HEK293 (cell line): ENCODE data around the gene RPS6KA4.

Experiments
- CTCF ChIA-PET: fragments of 350-600 bp; formaldehyde crosslinking; extraction: SDS; loops from one replicate; lab custom pipeline; 2021; ENCODE audit warnings: antibody characterized with exemption; lab: Yijun Ruan, JAX
- POLR2A ChIA-PET: fragments of 300-600 bp; formaldehyde crosslinking; extraction: SDS; loops from one replicate; lab custom pipeline; 2020; ENCODE audit warnings: antibody characterized with exemption, inconsistent platforms; lab: Yijun Ruan, JAX
- H3K27ac ChIP-seq: fragments of 200-500 bp; sonication (Bioruptor generic); 2 replicates; pipeline ENCODE4 v1.5.1; 2014; ENCODE audit warnings: low read depth, low read length, control low read depth, inconsistent platforms; ENCODE audit errors: extremely low read depth
- H3K36me3 ChIP-seq, 2 experiments: fragments of 200-500 bp in 1 of 2; sonication (Bioruptor generic) in 1 of 2; 1 replicate in 1 of 2; 2 replicates in 1 of 2; pipeline ENCODE4 v1.5.1; 2014 to 2017; ENCODE audit warnings: inconsistent platforms in 2 of 2, low read length in 2 of 2; ENCODE audit not compliant: control insufficient read depth in 2 of 2, insufficient read depth in 1 of 2
- H3K4me1 ChIP-seq: fragments of 200-500 bp; sonication (Bioruptor generic); 2 replicates; pipeline ENCODE4 v1.5.1; 2014; ENCODE audit warnings: mild to moderate bottlenecking, low read length, inconsistent platforms; ENCODE audit not compliant: control insufficient read depth, insufficient read depth
- H3K4me3 ChIP-seq: 2 replicates; pipeline ENCODE4 v1.5.1; 2011; ENCODE audit warnings: low read depth, mild to moderate bottlenecking, control low read depth, low read length, moderate library complexity
- H3K9me3 ChIP-seq: fragments of 200-500 bp; sonication (Bioruptor generic); 2 replicates; pipeline ENCODE4 v1.5.1; 2014; ENCODE audit warnings: low read depth, low read length, inconsistent platforms; ENCODE audit not compliant: control insufficient read depth, insufficient read depth
- BCL11A ChIP-seq: fragments of 450-650 bp; formaldehyde crosslinking; IDR thresholded peaks from 2 replicates; pipeline ENCODE4 v1.5.1; 2016; ENCODE audit warnings: low read depth, missing biosample characterization, missing genetic modification characterization
- GLIS1 ChIP-seq: fragments of 450-650 bp; formaldehyde crosslinking; IDR thresholded peaks from 2 replicates; pipeline ENCODE4 v1.5.1; 2016; ENCODE audit warnings: missing biosample characterization, missing genetic modification characterization
- INSM2 ChIP-seq: fragments of 450-650 bp; formaldehyde crosslinking; IDR thresholded peaks from 2 replicates; pipeline ENCODE4 v1.5.1; 2016; ENCODE audit warnings: missing biosample characterization, missing genetic modification characterization
- KLF17 ChIP-seq: fragments of 450-650 bp; formaldehyde crosslinking; IDR thresholded peaks from 2 replicates; pipeline ENCODE4 v1.5.1; 2016; ENCODE audit warnings: missing biosample characterization, missing genetic modification characterization
- KLF7 ChIP-seq: fragments of 450-650 bp; formaldehyde crosslinking; IDR thresholded peaks from 2 replicates; pipeline ENCODE4 v1.5.1; 2016; ENCODE audit warnings: missing biosample characterization, missing genetic modification characterization, borderline replicate concordance
- OVOL3 ChIP-seq: fragments of 450-650 bp; formaldehyde crosslinking; IDR thresholded peaks from 2 replicates; pipeline ENCODE4 v1.5.1; 2016; ENCODE audit warnings: missing biosample characterization, missing genetic modification characterization
- PRDM6 ChIP-seq: fragments of 450-650 bp; formaldehyde crosslinking; IDR thresholded peaks from 2 replicates; pipeline ENCODE4 v1.5.1; 2017; ENCODE audit warnings: missing biosample characterization, missing genetic modification characterization
- SCRT2 ChIP-seq: fragments of 450-650 bp; formaldehyde crosslinking; IDR thresholded peaks from 2 replicates; pipeline ENCODE4 v1.5.1; 2016; ENCODE audit warnings: missing biosample characterization, missing genetic modification characterization
- ZBTB10 ChIP-seq: fragments of 450-650 bp; formaldehyde crosslinking; IDR thresholded peaks from 2 replicates; pipeline ENCODE4 v1.5.1; 2016; ENCODE audit warnings: missing biosample characterization, missing genetic modification characterization
- ZBTB11 ChIP-seq: fragments of 450-650 bp; formaldehyde crosslinking; conservative IDR thresholded peaks from 2 replicates; pipeline ENCODE4 v1.5.1; 2016; ENCODE audit warnings: low read depth, missing biosample characterization, missing genetic modification characterization
- ZNF10 ChIP-seq: fragments of 450-650 bp; formaldehyde crosslinking; IDR thresholded peaks from 2 replicates; pipeline ENCODE4 v1.5.1; 2017; ENCODE audit warnings: missing biosample characterization, missing genetic modification characterization
- ZNF121 ChIP-seq: fragments of 450-650 bp; formaldehyde crosslinking; IDR thresholded peaks from 2 replicates; pipeline ENCODE4 v1.5.1; 2016; ENCODE audit warnings: missing biosample characterization, missing genetic modification characterization
- ZNF221 ChIP-seq: fragments of 450-650 bp; formaldehyde crosslinking; IDR thresholded peaks from 2 replicates; pipeline ENCODE4 v1.5.1; 2017; ENCODE audit warnings: missing biosample characterization, missing genetic modification characterization, borderline replicate concordance
- ZNF266 ChIP-seq: fragments of 450-650 bp; formaldehyde crosslinking; IDR thresholded peaks from 2 replicates; pipeline ENCODE4 v1.5.1; 2016; ENCODE audit warnings: missing biosample characterization, missing genetic modification characterization, low read depth
- ZNF37A ChIP-seq: fragments of 450-650 bp; IDR thresholded peaks from 2 replicates; pipeline ENCODE4 v1.5.1; 2018; ENCODE audit warnings: missing biosample characterization, missing genetic modification characterization
- ZNF488 ChIP-seq: fragments of 450-650 bp; formaldehyde crosslinking; IDR thresholded peaks from 2 replicates; pipeline ENCODE4 v1.5.1; 2016; ENCODE audit warnings: missing biosample characterization, missing genetic modification characterization
- ZNF624 ChIP-seq: fragments of 450-650 bp; formaldehyde crosslinking; IDR thresholded peaks from 2 replicates; pipeline ENCODE4 v1.5.1; 2017; ENCODE audit warnings: missing biosample characterization, missing genetic modification characterization
- ZNF645 ChIP-seq: fragments of 450-650 bp; formaldehyde crosslinking; IDR thresholded peaks from 2 replicates; pipeline ENCODE4; 2016; ENCODE audit warnings: missing biosample characterization, missing genetic modification characterization
- ZNF704 ChIP-seq: fragments of 450-650 bp; formaldehyde crosslinking; IDR thresholded peaks from 2 replicates; pipeline ENCODE4 v1.5.1; 2016; ENCODE audit warnings: missing biosample characterization, missing genetic modification characterization
- ZNF843 ChIP-seq: fragments of 450-650 bp; formaldehyde crosslinking; IDR thresholded peaks from 2 replicates; pipeline ENCODE4 v1.5.1; 2016; ENCODE audit warnings: missing biosample characterization, missing genetic modification characterization

The RPS6KA4 gene

GRCh38 chr11:64383580-64383979 lies 24.6 kb downstream of the RPS6KA4 start:
- no peaks in the 10 kb centered on the region for H3K4me1 ChIP-seq
- no peak overlapping the region for H3K4me3 ChIP-seq
- TF ChIP-seq KLF7 (tag by site-specific recombination), result no peak
- TF ChIP-seq ZNF37A (tag by site-specific recombination), result no peak
- TF ChIP-seq ZNF221 (tag by site-specific recombination), result no peak
- no peak for TF ChIP-seq INSM2 (tag by site-specific recombination)
- no peak for TF ChIP-seq KLF17 (tag by site-specific recombination)
- TF ChIP-seq BCL11A (tag by site-specific recombination), result no peak
- TF ChIP-seq ZNF645 (tag by site-specific recombination), result no peak
- no peak for TF ChIP-seq ZBTB10 (tag by site-specific recombination)
- TF ChIP-seq ZNF704, result no peak
- TF ChIP-seq ZNF121, result no peak
- TF ChIP-seq SCRT2 (tag by site-specific recombination), result no peak
- no peak for TF ChIP-seq ZNF624
- no peak for TF ChIP-seq ZBTB11 (tag by site-specific recombination)
- TF ChIP-seq PRDM6 (tag by site-specific recombination), result no peak
- no peak for TF ChIP-seq GLIS1 (tag by site-specific recombination)
- TF ChIP-seq ZNF10 (tag by site-specific recombination), result no peak
- TF ChIP-seq ZNF843, result no peak
- TF ChIP-seq ZNF266 (tag by site-specific recombination), result no peak
- no peak for TF ChIP-seq OVOL3 (tag by site-specific recombination)
- TF ChIP-seq ZNF488 (tag by site-specific recombination), result no peak
- ChIA-PET POLR2A (no interaction called here), CTCF (interaction anchor here (0.5 to 1.0 kb wide), 2 partner anchors 63 to 66 kb away, joined by 4 to 5 read pairs; partner anchors contain the start of genes PRDX5 and TRMT112)
- no peak overlapping the region for H3K27ac ChIP-seq
- no peaks in the 10 kb centered on the region for H3K36me3 ChIP-seq
- H3K9me3 ChIP-seq, result no peaks in the 10 kb centered on the region
